NCI-H460 (cell line): Measurements from ENCODE around the gene ATP1A4. TPM values are rescaled to one million over a fixed set of nuclear protein-coding genes. Genes with fewer than 3 reads are reported as not detected.
"Not testable (repeated sequence)": the region's sequence is repeated elsewhere in the genome, so short reads cannot be mapped to it uniquely, and the experiment has no call there.

ENCODE experiments used
- DNase-seq: peaks from one replicate; pipeline ENCODE4 v3.0.0-alpha.2; 2016; ENCODE audit warnings: low read depth; ENCODE audit errors: extremely low read depth
- polyA plus RNA-seq: library from polyadenylated mRNA; depleted of rRNA; stranded (reverse); fragments of >200 nt; gene quantifications from 2 replicates; pipeline ENCODE4 v1.2.3, GENCODE V29; 2014; cell fraction: nucleus; rRNA removed
- total RNA-seq: library from RNA; depleted of rRNA; stranded (reverse); fragments of >200 nt; shearing (Covaris generic); gene quantifications from 2 replicates; pipeline ENCODE4 v1.2.3, GENCODE V29; 2014; rRNA removed

Gene ATP1A4
- not detected in 2 replicates for total RNA-seq
- not detected in 2 replicates for polyA plus RNA-seq

DNA sequence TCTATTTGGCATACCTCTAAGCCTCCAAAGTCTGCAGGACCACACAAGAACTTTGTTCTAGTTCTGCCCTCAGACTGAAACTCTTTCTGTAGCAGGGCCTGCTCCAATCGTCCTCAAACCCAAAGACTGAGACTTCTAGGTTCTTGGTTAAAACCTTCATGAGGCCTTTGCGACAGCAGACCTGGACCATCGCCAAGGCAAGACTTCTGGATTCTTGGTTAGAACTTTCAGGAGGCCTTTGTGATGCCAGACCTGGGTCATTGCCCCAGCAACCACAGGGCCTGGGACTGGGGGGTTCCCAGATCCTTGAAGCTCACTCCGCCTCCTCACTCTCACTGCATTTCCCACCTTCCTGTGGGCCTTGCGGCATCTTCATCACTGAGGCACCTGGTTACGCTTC is at the start of gene ATP1A4:
Gene ATP1A4 (plus strand): TSS at position 301 of the 400 bp plus-strand sequence. CDS start 438 bp downstream, outside the sequence.
- no peak for DNase-seq

DNA sequence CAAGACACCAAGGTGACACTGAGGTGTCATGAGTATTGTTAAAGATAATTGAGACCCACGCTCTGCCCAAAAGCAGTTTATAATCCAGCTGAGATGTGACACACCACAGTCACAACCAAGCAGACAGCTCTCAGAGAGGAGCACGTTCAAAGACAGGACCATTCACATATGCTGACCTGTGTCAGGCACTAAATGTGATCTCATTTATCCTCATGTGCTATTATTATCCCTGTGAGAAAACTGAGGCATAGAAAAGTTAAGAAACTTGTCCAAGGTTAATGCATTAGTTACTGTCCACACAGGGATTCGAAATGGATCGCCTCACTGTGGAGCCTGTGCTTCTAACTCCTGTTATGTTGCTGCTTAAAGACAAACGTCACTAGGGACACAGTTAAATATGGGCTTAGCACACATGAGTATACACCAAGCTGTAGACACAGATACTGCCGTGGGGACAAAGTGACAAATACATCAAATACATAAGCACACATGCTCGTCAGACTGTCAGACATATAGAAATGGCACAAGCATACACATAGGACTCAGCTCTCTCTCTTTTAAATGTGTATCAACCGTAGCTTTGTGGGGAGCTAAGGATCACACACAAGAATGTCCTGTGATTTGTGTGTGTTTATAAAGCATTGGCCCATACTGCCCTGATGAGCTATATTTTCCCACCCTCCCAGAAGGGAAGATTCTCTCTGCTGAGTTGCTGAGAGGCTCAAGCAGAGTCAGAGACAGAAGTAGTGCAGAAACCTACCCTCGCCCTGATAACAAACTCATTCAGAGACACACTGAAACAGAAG is 49.5 kb upstream of the ATP1A4 start:
- DNase-seq = no peak

DNA sequence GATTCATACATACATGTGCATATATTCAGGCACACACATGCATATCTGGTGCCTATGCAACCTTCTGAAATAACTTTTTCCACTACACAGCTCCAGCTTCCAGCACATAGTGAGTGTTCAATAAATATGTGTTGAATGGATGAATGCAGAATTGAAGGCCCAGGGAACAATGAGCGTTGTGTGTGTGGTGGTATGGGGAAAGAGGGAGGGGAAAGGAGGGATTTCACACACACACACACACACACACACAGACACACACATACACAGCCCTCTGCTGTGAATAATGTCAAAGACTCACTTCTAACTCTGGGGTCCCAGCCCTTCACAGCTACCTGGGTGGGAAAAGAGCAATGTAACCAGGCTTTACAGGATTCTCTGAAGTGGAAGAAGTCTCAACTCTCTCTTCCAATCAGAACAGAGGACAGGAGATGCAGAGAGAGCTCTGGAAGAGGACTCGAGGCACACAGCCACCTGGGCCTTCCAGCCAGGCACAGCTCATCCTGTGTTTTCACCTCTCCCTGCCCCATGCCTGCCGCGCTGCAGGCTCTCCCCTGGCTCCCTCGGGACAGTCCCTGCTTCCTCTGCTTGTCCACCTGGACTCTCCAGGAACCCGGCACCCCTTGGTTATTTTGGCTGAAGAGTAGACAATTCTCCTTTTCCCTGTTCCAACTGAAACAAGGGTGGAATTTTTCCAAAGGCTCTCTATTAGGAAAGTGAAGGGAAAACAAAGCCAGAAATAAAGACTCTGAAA is 47.6 kb upstream of the ATP1A4 start:
- no peak for DNase-seq

DNA sequence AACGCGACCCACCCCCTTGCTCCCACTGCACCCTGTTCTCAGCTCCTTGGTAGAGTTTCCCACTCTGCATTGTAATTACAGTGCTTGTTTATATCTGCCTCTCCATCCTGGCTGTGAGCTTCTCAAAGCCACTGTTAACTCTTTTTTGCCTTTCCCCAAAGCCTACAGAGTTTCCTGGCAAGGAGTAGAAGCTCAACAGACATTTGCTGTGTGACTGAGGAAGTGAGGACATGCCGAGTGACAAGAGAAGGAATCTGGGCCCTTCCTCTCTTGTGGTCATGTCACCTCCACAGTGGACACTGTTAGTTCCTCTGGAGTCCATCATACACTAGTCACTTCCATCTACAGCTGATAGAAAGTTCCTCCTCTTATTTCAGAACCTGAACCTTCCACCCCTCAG is 46.9 kb upstream of the ATP1A4 start:
- no peak for DNase-seq

DNA sequence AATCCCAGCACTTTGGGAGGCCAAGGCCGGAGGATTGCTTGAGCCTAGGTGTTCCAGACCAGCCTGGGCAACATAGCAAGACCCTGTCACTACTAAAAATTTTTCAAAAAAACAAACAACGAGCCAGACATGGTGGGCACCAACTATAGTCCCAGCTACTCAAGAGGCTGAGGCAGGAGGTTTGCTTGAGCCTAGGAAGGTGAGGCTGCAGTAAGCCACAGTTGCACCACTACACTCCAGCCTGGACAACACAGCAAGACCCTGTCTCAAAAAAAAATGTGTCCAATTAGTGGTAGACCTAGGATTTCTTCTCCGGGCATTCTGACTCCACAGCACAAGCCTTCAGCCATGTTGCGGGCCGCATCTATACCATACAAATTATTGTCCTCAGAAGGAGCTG is 46.2 kb upstream of the ATP1A4 start:
- DNase-seq = no peak

DNA sequence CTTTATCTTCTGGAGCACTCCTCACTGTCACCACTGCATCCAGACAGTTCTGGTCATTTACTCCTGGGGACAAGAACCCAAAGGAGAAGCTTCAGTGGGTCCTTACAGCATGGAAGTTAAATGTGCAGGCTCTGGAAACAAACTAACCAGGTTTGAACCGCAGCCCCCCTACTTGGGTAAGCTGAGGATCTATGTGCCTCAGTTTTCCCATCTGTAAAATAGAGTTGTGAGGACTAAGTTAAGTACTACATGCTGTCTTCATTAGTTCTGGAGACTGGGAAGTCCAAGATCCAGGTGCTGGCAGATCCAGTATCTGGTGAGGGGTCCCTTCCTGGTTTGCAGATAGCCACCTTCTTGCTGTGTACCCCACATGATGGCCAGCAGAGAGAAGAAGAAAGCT is 43.9 kb upstream of the ATP1A4 start:
- no peak for DNase-seq

DNA sequence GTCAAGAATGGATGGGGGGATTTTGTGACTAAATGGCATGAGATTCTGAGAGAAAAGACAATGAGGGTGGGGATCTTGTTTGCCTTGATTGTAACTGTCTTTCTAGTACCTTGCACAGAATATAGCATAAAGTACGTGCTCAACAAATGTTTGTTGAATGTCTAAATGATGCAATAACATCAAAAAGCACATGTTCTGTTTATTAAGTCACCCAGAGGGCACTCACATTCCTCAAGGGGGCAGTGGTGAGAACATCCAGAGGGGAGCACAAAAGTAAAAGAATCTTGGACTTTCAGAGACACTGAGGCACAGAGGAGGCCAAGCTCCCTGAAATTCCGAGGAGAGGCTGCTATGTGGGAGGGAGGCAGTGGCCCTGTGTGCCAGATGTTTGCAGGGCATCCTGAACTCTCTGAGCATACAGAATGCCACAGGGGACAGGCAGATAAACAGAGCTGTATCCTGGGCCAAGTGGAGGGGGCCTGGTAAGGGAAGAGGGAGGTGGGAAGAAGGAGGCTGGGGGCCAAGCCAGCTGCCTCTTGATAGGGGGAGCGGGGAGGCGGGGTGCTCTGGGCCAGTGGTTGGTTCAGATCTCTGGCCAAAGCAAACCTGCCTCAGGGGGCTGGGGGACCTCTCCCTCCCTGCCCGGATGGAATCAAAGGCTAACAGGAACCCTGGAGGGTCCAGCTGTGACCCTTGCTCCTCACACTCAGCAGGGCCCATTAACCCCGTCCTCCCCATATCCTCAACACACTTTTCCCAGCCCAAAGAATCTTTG is 42.3 kb upstream of the ATP1A4 start:
- peak; percentile 74 for DNase-seq

DNA sequence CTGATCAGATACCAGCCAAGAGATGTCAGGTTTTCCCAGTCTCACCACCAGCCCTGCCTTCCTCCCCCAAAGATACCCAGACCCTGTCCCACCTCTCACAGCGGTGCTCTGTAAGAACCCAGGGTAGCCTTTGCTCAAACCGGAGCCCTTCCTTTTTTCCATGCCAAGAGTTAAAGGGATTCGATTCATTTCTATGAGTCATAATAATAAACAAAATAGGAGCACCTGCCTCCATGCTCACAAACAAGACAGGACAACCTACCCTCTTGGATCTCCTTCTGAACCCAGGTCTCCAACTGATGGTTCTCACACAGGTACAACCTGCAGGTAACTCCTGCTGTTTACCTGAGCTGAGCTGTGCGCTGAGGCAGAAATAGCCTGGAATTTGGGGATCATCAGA is 41.7 kb upstream of the ATP1A4 start:
- no peak for DNase-seq

DNA sequence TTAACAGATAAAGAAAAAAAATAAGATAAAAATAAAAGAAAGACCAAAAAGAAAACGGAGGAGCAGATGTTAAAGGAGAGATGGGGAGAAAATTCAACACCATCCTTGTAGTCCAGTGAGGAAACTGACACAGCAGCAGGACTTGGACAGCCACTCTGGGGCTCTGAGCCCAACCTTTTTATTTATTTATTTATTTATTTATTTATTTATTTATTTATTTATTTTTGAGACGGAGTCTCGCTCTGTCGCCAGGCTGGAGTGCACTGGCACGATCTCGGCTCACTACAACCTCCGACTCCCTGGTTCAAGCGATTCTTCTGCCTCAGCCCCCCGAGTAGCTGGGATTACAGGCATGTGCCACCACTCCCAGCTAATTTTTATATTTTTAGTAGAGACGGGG is 39.9 kb upstream of the ATP1A4 start:
- not testable (repeated sequence) for DNase-seq

DNA sequence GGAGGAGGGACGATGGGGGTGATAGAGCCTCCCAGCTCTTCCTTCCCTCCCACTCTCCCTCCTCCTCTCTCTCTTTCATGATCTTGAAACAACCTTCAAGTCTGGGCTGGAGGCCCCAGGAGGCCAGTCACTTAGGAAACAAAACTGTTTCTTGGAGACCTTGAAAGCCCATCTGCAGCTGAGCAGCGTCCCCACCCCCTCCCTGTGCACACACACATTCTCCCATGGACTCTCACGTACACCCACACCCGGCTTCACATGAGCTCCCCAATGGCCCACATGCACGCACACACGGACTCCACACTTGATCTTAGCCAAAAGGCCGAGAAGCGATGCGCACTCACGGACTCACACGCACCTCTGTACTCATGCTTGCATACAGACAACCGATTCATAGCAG is 39.0 kb upstream of the ATP1A4 start:
- DNase-seq = no peak

DNA sequence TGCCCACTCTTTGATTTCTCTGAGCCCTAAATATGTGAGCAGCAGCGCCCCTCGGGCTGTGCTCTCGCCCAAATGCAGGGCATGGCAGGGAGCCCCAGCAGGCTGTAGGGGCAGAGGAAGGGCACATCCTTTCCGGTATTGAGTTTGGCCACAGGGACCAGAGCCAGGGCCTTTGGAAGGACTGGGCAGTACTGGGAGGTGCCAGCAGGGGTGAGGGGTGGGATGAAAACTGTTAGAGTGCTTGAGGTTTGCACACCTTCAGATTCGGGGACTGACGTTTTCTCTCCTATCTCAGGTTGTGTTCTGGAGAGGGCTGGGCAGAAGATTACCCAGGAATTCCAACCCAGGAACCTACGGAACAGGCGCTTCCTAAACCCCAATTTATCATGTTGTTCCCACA is 38.0 kb upstream of the ATP1A4 start:
- no peak for DNase-seq

DNA sequence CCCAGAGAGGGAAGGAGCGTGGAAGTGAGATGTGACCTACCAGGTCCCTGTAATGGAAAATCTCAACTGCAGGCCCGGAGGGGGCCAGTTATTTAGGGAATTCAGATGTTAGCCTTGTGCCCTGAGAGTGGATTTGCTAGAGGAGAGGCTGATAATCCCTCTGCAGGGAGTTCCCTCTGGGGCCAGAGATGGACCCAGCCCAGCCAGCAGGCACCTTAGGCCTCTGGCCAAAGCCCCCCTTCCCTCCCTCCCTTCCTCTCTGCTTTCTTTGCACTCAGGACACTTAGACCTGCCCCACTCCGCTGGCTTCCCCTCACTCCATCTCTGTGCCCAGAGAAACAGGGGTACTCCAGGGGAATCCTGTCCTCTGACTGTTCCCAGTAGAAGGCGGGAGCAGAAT is 37.3 kb upstream of the ATP1A4 start:
- no peak for DNase-seq

DNA sequence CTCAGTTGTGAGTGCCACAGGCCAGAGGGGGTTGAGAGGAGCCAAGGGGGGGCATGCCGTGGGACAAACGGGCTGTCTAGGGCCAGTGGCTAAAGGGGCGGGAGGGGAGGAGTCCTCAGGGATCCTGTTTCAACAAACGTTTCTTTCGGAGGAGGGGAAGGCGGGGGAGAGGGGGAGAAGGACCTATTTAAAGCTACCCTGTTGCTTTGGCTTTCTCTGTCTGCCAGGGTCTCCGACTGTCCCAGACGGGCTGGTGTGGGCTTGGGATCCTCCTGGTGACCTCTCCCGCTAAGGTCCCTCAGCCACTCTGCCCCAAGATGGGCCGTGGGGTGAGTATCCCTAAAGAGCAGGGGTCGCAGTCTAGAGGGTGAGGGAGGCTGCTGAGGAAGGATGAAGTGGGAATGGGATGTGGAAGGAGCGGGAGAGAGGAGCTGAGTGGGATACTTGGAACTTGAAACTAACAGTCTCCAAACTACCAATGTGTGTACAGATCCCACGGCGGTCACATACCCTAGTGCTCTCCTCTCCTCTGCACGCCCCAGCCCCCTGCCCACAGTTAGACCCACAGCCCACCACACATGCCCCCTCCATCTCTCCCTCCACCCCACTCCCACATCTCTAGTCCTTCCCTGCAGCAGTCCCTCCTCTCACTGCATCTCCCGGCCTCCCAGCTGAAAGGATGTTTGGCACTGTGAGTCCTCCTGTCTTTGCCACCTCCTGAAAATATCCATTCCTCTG is 35.7 kb upstream of the ATP1A4 start, which contains the start of gene ATP1A2:
Gene ATP1A2 (plus strand): TSS at position 215 of the 738 bp plus-strand sequence. CDS start 103 bp downstream, at position 318.
- no peak for DNase-seq

DNA sequence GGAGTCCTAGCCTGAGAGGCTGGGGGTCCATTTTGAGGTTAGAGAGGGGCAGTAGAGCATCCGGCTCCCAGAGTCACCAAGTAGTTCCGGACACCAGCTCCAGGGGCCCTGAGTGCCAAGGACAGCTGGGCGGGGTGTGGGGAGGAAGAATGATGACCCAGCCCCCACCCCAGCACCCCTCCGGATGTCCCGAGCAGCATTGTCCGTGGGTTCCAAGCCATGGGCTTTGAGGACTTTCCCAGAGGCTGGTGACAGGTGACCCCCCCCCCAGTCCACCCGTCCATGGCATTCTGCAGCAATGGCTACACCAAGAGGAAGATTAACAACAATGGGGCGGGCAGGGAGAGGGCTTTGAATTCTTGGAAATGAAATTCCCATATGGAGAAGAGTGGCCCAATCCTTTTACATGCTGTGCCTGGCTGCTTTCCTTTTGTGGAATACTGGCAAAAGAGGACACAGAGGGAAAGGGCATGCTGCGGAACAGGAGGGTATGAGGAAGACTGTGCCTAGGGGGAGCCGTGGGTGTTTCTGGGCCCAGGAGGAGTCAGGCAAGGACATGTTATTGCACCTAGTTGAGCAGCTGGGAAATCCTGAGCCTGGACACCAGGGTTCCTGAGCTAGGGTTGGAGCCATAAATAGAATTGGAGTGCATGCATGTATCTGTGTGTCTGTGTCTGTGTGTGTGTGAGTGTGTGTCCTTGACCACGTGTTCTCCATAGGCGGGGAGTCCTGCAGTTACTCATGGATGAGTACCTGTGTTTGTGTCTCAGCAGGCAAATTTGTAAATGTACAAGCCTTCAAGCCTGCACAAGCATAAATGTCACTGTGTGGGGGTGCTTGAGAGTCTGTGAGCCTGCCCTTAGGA is 34.9 kb upstream of the ATP1A4 start:
- DNase-seq = no peak

DNA sequence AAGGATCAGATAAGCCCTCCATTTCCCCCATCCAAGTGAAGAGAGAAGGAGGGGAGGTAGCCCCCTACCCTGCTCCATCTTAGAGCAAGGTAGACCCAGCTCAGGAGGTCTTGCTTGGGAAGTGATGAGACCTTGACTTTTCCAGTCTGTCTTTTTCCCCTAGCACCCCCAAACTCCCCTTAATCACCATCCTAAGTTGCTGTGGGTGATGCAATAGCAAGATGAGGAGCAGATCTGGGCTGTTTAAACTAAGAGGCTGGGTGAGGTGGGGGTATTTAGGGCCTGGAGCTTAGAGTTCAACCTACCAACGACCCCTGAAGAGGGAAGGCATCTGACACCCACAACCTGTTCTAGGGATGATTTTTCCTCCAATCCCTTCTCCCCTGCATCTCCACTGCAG is 34.1 kb upstream of the ATP1A4 start:
- DNase-seq = no peak

DNA sequence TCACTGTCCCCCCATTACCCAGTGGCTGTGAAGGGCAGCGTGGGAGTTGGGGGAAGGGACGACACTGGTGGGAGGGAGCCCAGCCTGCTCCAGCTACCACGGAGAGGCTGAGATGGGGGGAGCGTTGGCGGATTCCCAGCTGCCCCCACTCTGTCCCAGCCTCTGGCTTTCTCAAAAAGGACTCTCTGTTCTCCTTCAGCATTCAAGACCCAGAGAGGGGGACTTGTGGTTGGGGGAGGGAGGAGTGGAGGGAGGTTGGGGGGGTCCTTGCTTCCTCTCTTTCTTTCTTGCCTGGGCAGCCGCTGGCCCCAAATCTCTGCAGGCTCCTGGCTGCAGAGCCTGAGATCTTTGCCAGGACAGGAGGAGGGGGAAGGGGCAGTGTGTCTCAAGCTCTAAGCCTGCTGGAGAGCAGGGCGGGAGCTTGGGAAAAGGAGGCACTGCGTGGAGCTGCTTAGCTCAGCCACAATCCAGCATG is 33.7 kb upstream of the ATP1A4 start:
- no peak for DNase-seq

DNA sequence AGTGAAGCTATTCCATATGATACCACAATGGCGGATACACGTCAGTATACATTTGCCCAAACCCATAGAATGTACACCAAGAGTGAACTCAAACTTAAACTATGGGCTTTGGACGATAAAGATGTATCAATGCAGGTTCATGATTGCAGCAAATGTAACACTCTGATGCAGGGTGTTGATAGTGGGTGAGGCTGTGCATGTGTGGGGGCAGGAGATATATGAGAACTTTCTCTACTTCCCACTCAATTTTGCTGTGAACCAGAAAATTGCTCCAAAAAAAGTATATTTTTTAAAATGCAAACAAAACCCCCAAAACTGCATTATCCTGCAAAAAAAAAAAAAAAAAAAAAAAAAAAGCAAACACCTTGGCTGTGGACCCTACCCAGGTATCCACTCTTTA is 32.5 kb upstream of the ATP1A4 start:
- DNase-seq = no peak

DNA sequence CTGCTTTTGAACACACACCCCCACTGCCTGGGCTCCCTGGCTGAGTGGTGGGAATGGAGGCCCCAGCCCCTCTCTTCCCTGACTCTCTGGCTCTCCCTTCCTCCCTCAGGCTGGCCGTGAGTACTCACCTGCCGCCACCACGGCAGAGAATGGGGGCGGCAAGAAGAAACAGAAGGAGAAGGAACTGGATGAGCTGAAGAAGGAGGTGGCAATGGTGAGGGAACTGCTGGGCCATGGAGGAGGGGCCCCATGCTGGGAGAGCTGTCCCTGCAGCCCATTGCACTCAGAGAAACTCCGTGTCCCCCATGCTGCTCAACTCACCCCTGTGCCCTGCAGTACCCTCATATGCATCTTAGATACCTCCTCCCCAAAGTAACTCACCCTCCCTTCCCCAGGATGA is 30.6 kb upstream of the ATP1A4 start:
- no peak for DNase-seq

DNA sequence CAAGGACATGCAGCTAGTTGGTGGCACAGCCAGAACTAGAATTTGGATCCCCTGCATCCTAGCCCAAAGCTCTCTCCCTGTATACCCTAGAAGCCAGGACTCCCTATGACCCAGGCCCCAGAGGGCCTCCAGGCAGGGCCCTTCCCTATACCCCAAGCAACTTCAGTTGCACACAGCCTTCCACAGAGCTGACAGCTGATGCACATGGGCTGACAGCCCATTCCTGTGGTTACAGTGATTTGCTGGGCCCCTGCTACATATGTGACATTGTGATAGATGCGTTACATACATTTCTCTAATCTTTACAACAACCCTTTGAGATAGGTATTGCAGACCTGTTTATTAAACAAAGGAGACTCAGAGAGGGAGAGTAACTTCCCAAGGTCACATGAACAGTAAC is 30.0 kb upstream of the ATP1A4 start:
- no peak for DNase-seq
